ENCODE measurements around the gene SMPD2.

Gene SMPD2

GRCh38 chr6:109440331-109441068 lies at the start of gene SMPD2, which contains the start of gene PPIL6:
TSS of gene SMPD2 (plus strand) at chr6:109440724. CDS start at chr6:109441122, 398 bp downstream.
TSS of gene PPIL6 (minus strand) at chr6:109440628. CDS start at chr6:109440590, 38 bp downstream.
- DNase-seq = peak; percentile 88

- DNase-seq = no peak
Observed at GRCh38 chr6:109393157-109393885, 47.2 kb upstream of the SMPD2 start.

- DNase-seq = no peak
Observed at GRCh38 chr6:109393886-109394281, 46.6 kb upstream of the SMPD2 start.

GRCh38 chr6:109396046-109396718 lies 44.3 kb upstream of the SMPD2 start:
- no peak for DNase-seq

GRCh38 chr6:109397020-109397419 lies 43.5 kb upstream of the SMPD2 start:
- no peak for DNase-seq

GRCh38 chr6:109406196-109406595 lies 34.3 kb upstream of the SMPD2 start:
- DNase-seq = peak; percentile 48

- no peak for DNase-seq
Observed at GRCh38 chr6:109411034-109411433, 29.5 kb upstream of the SMPD2 start.

GRCh38 chr6:109417646-109418045 lies 22.9 kb upstream of the SMPD2 start:
- no peak for DNase-seq

- no peak for DNase-seq
Observed at GRCh38 chr6:109420751-109421150, 19.8 kb upstream of the SMPD2 start.

GRCh38 chr6:109421184-109421583 lies 19.3 kb upstream of the SMPD2 start:
- DNase-seq = no peak

GRCh38 chr6:109424946-109425345 lies 15.6 kb upstream of the SMPD2 start:
- DNase-seq = no peak

GRCh38 chr6:109428889-109429477 lies 11.5 kb upstream of the SMPD2 start:
- peak; percentile 71 for DNase-seq

GRCh38 chr6:109429496-109429895 lies 11.0 kb upstream of the SMPD2 start:
- DNase-seq = no peak

- no peak for DNase-seq
Observed at GRCh38 chr6:109434456-109434855, 6.1 kb upstream of the SMPD2 start.

GRCh38 chr6:109436041-109436440 lies 4.5 kb upstream of the SMPD2 start:
- no peak for DNase-seq

GRCh38 chr6:109441069-109441816 lies 719 bp downstream of the SMPD2 start:
- DNase-seq = peak; percentile 39

GRCh38 chr6:109442393-109442924 lies 1.9 kb downstream of the SMPD2 start:
- DNase-seq = no peak

GRCh38 chr6:109443425-109443950 lies 3.0 kb downstream of the SMPD2 start:
- DNase-seq = no peak

- no peak for DNase-seq
Observed at GRCh38 chr6:109445382-109445781, 4.9 kb downstream of the SMPD2 start.

- DNase-seq = no peak
Observed at GRCh38 chr6:109446072-109446471, 5.5 kb downstream of the SMPD2 start.

- no peak for DNase-seq
Observed at GRCh38 chr6:109446541-109446940, 6.0 kb downstream of the SMPD2 start.

- no peak for DNase-seq
Observed at GRCh38 chr6:109447087-109447486, 6.6 kb downstream of the SMPD2 start.

Data from fibroblast of upper back skin (primary cell).